SK-N-SH (cell line): ENCODE results near the gene TCEAL9.

ENCODE experiments used
- CTCF ChIP-seq: fragments of 200-600 bp; sonication (generic); IDR thresholded peaks from 2 replicates; pipeline ENCODE4 v1.6.1; 2017; ENCODE audit warnings: antibody characterized with exemption, mild to moderate bottlenecking, moderate library complexity
- GABPA ChIP-seq: IDR thresholded peaks from 2 replicates; pipeline ENCODE4 v1.4.0; 2012; ENCODE audit warnings: low read depth, mild to moderate bottlenecking
- MAX ChIP-seq: IDR thresholded peaks from 2 replicates; pipeline ENCODE4 v1.4.0; 2012; ENCODE audit warnings: low read depth
- NRF1 ChIP-seq: IDR thresholded peaks from 2 replicates; pipeline ENCODE4 v1.6.1; 2012; ENCODE audit warnings: low read depth, mild to moderate bottlenecking, low read length
- RAD21 ChIP-seq: IDR thresholded peaks from 2 replicates; pipeline ENCODE4 v1.6.1; 2012; ENCODE audit warnings: mild to moderate bottlenecking, low read length
- SIN3A ChIP-seq: IDR thresholded peaks from 2 replicates; pipeline ENCODE4 v1.6.1; 2012; ENCODE audit warnings: low read depth, mild to moderate bottlenecking, low read length, moderate library complexity, borderline replicate concordance

DNA sequence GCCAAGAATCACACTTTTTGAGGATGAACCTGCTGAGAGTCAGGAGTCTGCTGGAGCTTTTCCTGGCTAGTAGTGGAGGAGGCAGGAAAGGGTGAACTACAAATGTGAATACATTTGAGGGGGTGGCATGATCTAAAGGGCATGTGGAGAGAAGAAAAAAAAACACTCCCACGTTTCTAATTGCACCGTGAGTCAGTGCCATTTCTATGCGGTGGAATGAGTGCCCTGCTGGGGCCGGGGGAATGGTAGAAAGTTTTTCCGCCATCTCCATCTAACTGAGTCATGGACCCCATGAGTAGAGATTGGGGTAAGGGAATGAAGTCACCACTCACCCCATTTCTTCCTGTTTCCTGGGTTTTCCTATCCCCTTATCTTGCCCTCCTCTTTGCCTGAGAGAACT is 39.9 kb downstream of the TCEAL9 start:
- no peak for TF ChIP-seq GABPA
- no peak for TF ChIP-seq RAD21
- TF ChIP-seq CTCF, result no peak
- TF ChIP-seq MAX, result no peak
- TF ChIP-seq SIN3A, result no peak
- TF ChIP-seq NRF1, result no peak
